GM18511 (cell line): Measurements from ENCODE around the gene OXA1L.
"Not testable (repeated sequence)": the region's sequence is repeated elsewhere in the genome, so short reads cannot be mapped to it uniquely, and the experiment has no call there.

Experiments
- ATAC-seq: cut with Tn5 transposase; IDR thresholded peaks from one replicate; pipeline ENCODE4 v1.9.1; 2021; ENCODE audit warnings: mild to moderate bottlenecking, moderate library complexity; ENCODE audit not compliant: unreplicated experiment

Gene OXA1L

DNA sequence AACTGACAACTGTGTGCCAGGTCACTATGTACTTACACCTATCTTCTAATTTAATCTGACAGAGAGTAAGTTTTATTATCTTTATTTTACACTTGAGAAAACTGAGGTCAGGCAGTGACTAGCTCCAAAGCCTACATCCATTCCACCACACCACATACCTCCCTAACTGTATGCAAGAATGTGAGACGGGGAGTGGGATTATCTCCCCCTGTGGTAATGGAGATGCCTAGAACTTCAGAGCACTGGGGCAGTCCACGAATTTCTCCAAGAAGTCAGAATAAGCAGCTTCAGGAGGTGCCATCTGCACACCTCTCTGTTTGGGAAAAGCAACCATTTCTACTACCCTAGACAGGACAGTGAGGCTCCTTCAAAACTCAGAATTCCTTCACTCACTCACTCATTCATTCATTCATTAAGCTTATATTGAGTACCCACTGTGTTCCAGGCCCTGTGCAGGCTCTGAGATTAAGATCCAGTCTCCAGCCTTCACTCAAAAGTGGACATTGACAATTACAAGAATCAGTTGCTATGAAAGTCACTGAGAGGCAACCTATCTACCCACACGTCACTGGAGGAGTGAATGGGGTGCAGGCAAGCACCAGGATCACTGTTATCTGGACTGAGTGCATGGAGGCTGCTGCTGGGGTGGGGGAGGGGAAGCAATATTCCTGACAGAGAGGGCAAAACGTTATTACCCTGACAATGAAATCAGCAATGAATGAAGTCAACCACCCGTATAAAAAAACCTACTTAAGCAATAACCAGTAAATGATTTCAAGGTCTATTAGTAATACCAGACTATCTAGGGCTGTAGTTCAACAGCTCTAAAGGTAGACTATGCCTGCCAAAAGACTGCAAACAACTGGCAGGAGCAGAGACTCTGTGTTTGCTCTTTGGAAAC, 30.8 kb downstream of the OXA1L start:
- no peak for ATAC-seq

DNA sequence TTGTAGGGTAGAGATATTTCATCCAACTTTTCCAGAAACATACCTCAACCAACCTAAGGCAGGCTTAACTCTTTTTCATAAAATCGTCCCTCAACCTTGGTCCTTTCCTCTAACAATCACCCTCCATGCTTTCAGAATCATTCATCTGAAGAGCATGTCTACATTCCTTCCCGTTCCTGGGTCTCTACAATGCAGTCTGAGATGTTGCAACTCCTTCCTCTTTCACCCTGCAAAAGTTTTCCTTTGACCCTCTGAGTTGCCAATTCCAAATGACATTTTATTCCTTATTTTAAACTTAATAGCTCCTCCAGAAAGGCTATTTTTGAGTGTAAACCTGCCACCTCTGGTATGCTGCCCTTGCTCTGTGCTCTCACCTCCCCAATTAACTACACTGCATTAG, 32.0 kb downstream of the OXA1L start:
- no peak for ATAC-seq

- ATAC-seq, result no peak
Observed at GRCh38 chr14:22800346-22800745, 33.9 kb downstream of the OXA1L start.

DNA sequence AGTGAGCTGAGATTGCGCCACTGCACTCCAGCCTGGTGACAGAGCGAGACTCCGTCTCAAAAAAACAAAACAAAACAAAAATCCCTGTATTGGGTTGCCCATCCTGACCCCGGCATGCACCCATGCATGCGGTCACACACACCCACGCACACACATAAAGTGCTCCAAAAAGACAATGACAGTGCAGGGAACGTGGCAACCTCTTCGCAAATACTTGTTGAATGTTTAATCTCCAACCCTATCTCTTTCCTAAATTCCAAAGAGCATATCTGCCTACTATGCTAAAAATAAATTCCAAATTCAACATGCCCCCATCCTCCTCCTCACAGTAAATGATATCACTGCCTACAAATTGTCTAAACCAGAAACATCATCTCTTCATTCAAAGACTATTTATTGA, 35.2 kb downstream of the OXA1L start:
- ATAC-seq, result no peak

DNA sequence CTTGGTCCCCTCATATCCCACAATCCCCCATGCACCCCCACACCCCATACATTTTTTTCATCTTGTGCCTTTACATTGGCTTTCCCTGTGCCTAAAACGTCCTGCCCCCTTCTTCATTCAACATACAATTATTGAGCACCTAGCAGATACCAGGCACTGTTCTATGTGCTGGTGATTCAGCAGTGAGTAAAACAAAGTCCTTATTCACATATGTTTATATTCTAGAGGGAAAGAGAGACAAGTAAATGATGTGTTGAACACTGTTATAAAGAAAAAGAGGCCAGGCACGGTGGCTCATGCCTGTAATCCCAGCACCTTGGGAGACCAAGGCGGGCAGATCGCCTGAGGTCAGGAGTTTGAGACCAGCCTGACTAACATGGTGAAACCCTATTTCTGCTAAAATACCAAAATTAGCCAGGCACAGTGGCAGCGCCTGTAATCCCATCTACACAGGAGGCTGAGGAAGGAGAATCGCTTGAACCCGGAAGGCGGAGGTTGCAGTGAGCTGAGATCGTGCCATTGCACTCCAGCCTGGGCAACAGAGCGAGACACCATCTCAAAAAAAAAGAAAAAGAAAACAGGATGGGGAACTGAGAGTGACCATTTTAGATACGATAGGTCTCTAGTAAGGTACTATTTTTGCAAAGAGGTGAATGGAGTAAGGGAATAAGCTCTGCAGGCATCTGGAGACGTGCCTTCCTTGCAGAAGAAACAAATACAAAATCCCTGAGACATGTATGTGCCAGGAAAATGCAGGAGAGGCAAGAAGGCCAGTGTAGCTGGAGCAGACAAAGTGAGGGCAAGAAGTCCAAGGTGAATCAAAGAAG, 36.6 kb downstream of the OXA1L start:
- ATAC-seq, result peak; percentile 62

DNA sequence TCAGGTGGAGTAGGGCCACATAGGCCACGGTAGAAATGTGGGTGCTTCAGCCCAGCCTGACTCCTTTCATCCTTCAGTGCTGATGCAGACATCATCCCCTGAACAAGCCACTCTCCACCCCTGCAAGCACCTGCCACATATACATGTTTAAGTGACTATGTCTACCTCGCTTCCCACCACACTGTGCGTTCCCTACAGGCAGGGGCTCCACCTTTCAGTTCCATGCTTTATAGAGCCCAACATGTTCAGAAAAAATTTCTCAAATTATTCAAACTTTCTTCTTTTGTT, 37.1 kb downstream of the OXA1L start:
- peak; percentile 49 for ATAC-seq

DNA sequence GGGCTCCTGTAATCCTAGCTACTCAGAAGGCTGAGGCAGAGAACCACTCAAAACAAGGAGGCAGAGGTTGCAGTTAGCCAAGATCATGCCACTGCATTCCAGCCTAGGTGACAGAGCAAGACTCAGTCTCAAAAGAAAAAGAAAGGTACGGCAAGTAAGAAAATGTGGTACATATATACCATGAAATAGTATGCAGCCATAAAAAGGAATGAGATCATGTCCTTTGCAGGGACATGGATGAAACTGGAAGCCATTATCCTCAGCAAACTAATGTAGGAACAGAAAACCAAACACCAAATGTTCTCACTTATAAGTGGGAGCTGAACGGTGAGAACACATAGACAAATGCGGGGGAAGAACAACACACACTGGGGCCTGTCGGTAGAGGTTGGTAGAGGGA, 38.7 kb downstream of the OXA1L start:
- ATAC-seq, result not testable (repeated sequence)

GRCh38 chr14:22807432-22808087, 41.1 kb downstream of the OXA1L start:
- no peak for ATAC-seq

DNA sequence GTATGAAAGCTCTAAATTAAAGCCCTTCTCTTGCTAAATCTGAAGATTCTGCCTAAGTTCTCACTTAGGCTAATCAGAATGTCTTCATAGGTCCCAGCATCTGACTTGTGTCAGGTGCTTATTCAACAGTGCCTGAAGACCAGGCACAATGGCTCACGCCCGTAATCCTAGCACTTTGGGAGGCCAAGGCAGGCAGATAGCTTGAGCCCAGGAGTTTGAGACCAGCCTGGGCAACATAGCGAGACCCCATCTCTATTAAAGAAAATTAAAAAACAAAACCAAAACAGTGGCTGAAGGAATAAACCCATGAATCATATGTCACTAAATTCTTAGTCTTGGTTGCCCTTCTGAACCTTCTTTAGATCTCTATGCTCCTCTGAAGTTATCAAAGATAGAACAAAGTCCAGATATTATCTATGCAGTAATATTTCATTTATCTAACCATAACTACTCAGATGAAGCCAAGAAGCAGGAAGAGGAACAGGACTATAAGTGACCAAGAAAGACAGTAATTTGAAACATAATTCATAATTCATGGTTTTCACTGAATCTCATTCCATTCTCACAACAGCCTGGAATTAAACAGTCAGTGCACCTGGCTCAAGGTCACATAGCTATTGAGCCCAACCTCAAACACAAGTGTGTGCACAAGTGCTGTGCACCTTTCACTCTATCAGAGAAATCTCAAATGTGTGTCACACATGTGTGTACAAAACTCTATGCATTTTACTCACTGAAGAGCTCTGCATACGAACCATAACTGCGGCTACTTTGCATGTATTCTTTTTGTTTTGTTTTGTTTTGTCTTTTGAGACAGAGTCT, 42.1 kb downstream of the OXA1L start:
- ATAC-seq, result no peak

GRCh38 chr14:22811722-22812121, 45.2 kb downstream of the OXA1L start:
- ATAC-seq, result no peak

DNA sequence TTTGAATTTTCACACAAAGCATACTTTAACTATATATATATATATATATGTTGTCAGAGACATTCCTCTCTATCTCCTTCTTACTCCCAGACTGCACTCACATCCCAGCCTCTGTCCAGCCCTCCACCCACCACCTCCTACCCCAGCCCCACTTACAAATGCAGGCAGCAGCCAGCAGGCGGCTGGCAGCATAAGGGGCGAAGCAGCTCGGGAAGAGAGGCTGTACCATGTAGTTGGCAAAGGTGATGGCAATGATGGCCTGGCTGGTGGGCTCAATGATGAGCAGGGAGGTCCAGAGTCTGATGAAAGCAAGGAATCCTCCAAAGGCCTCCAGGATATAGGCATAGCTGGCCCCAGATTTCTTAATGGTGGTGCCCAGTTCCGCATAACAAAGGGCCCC, 46.3 kb downstream of the OXA1L start:
- no peak for ATAC-seq

DNA sequence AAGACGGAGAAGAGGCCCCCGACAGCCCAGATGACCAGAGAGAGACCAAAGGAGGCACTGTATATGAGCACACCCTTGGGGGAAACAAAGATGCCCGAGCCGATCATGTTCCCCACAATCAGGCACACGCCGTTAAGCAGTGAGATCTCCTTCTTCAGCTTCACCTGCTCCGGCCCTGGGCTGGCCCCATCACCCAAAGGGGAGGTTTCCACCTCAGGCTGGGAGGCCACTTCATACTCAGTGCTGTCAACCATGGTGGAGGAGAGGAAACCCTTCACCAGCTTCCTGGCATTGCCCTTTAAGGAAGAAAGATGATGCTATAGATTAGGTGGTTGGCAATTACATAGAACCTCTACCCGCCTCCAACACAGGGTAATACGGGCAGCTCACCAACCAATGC, 46.7 kb downstream of the OXA1L start:
- no peak for ATAC-seq

DNA sequence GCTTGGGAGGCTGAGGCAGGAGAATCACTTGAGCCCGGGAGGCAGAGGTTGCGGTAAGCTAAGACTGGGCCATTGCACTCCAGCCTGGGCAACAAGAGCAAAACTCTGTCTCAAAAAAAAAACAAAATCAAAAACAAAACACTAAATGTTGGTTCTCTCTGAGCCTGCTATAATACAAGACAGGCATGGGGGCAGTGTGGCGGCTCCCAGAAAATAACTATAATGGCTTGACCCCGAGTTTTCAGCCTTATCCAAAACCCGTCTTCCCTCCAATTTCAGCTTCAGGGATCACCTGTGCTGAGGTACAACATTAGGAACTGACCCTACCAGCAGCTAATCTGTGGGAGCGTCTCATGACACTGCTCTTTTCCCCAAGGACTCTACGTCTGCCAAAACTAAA, 47.9 kb downstream of the OXA1L start:
- ATAC-seq, result no peak

DNA sequence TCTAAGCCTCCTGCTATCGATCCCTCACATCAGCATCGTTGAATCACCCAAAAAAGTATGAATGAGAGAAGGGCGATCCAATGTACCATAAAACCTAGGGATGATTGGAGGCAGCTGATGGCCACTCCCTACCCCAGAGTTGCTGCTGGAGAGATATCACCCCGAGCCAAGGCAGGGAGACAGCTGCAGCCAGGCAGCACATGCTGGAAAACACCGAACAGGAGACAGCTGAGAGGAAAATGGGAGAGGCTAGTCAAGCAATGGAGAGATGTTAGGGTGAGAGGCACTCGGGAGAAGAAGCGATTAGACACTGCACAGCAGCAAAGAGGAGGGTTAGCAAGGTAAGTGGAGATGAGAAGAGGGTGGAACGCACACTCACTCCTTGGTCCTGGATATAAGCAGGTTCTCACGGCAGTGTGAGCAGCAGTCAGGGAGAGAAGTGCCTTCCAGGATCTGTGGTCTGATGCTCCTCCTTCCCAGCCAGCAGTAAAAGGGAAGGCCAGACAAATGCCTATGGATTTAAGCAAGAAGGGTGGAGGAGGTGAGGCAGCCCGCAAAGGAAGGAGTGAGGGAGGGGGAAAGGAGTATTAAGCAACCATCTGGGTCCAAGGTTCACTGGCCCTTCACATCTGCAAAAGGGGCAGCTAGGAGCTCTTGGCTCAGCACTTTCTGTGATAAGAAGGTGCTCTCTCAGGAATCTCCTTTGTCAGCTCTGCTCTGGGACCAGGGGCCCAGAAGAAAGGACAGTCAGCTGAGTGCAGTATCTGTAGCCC, 48.6 kb downstream of the OXA1L start, which contains the start of gene SLC7A7:
TSS of gene SLC7A7 (minus strand) at position 495 of the 773 bp plus-strand sequence. CDS start 2,037 bp downstream, outside the sequence.
- no peak for ATAC-seq

GRCh38 chr14:22819151-22819988, 52.9 kb downstream of the OXA1L start:
- no peak for ATAC-seq

GRCh38 chr14:22820731-22821130, 54.2 kb downstream of the OXA1L start:
- no peak for ATAC-seq

DNA sequence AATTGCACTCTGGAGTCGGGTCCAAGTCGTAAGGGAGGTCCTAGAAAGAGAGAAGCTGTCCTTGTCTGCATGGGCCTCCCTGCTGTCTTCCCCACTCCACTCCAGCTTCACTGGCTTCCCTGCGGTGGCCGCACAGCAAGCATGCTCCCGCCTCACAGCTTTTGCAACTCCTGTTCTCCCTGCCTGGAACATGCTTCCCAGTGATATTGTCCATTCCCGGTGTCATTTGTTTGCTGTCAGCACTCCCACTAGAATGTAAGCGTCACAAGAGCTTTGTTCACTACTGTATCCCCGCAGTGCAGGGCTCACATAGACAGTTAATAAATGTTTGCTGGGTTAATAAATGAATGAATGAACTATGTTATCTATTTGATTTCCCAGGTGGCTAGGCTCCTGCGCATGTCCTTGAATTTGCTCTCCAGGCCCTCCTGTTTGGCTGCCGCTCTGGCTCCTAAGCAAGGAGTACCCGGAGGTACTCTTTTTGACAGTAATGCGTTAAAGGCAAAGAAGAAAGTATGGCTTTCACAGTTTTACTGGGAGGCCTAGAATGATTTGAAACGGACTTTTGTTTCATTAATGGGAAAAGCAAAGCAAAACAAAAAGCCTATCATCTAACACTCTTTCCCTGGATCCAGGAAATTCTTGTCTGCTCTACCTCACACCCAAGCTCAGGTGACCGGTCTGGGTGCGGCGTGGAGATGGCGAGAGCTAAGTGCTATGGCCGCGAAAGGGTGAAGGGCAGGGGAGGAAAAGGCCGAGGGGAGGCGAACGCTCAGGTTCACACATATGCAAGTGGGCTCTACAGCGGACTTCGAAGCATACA, 54.9 kb downstream of the OXA1L start:
- no peak for ATAC-seq

DNA sequence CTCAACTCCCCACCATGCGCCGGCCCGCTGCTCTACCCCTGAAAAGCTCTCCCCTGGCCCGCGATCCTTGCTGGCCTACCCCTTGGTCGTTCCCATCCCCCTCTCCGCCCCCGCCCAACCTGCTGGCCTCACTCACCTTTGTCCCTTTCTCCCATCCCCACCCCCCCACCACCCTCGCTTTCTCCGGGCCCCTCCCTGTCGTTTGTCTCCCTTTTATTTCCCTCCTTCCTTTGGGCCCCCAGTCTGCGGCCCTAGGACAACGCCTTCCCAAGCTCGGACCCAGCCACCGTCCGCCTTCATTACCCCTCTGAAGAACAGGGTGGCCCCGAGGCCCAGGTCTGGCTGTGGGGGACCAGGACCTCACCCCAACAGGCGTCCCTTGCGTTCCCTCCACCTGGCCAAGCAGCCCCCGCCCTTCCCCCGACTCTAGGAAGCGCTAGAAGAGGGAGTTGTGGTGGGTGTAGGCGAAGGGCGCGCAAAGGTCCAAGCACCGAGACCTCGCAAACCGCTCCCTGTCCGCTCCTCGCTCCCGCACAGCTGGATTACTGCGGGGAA, 55.6 kb downstream of the OXA1L start:
- ATAC-seq, result no peak
